ENCODE data around the gene SPAG17.

Gene SPAG17

DNA sequence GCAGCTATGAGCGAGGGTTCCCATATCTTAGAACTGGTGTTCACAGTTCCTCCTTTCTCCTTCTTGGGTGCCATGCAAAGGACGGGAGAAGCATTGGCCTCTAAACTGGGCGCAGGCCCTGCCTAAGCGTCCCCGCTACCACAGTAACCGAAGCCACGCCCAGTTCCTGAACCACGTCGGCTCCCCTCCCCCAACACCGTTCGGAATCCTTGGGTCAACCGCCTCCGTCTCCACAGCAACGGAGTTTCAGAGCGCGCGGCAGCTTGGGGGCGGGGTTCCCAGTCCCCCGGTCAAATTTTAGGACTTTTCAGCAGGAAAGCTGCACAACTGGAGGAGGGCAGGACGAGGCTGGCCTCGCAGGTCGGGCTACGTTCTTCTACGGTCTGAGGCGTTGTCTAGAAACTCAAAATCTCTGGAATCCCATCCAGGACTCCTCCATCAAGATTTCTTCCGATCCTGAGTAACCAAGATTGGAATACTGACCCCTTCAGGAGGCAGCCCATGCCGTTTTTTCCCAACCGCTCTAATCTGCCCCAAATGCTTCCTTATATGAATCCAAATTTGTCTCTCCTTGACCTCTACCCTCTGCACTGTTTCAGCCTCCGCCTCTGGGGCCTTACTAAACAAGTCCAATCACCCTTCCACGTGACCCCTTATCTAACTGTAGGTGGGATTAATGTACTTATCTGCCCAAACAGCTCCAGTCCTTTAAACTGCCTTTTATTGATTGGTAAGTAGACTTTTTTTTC lies at the start of gene SPAG17:
SPAG17 (minus strand) TSS at position 145 of the 749 bp plus-strand sequence; CDS start at position 74, 71 bp downstream.
- DNase-seq (ENCODE audit: extremely low read depth in 1 of 2, low read depth in 1 of 2), result no peak

DNA sequence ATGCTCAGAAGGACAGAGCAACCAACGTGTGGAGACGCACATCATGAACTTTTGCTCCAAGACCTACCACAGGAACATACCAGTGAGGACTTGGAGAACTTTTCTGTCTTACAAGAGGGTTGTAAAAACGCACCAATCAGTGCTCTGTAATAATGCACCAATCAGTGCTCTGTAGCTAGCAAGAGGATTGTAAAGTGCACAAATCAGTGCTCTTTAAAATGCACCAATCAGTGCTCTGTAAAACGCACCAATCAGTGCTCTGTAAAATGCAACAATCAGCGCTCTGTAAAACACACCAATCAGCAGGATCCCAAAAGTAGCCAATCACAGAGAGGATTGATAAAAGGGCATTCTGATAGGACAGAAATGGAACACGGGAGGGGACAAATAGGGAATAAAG lies 40.4 kb upstream of the SPAG17 start:
- DNase-seq (ENCODE audit: extremely low read depth in 1 of 2, low read depth in 1 of 2), result no peak

DNA sequence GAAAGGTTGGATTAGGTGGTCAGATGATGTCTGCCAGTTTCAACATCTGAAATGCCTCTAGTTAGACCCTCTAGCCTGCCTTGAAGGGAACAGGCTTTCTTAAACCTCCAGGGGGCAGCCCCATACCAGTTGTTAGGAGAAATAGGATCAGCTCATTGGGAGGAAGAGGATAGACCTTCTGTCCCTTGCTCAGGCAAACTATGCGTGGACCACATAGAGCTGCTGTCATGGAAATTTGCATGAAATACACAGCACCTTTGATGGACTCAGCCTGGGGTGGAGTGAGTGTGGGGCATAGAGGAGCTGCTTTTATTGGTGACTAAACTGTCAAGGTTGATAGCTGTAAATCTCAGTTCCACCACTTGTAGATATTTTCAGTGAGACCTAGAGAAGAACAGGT lies 38.4 kb upstream of the SPAG17 start:
- no peak for DNase-seq (ENCODE audit: extremely low read depth in 1 of 2, low read depth in 1 of 2)

DNA sequence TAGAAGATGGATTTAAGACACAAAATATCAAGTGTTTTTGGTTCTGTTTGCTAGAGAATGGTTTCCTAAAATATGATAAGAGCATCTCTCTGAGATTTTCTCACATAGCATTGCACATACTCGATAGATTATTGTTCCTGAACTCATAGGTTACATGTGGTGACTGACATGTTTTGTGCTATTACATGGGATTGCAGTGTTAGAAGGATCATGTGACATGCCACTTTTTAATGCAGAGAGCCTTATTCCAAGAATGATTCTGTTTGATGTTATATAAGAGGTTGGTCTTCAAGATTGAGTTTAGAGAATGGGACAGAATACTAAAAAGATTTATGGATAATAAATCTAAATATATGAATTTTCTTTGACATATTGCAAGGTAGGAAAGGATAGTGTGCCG lies 34.4 kb upstream of the SPAG17 start:
- DNase-seq (ENCODE audit: extremely low read depth in 1 of 2, low read depth in 1 of 2), result no peak

DNA sequence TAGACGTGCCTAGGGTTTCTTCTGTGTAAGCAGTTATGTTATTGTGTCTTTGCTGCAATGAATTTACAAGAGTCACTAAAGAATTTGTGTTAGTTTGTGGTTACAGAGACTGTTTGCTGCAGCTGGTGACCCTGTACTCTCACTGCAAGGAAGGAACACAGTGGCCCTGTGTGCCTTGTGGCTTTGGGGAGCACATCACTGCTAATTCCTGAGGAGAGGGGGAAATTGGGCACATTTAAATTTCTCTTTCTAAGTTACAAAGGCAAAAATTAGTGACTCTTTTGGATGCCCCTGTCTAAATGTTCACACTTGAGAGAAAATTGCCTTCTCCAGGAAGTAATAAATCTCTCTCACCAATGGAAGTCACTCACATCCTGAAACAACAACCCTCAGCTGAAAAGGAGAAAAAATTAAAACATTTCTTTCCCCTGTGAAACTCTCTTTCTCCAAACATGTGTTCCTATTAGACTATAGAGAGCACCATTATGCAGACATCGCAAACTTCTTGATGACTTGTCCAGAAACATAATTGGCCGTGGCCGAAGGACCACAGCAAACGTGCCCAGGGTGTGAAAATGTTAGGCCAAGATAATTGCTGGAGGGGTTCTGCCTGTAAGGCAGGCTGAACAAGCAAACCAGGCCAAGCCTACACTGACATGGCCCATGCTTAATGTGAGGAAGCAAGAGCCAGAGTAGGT lies 32.3 kb upstream of the SPAG17 start:
- no peak for DNase-seq (ENCODE audit: extremely low read depth in 1 of 2, low read depth in 1 of 2)

DNA sequence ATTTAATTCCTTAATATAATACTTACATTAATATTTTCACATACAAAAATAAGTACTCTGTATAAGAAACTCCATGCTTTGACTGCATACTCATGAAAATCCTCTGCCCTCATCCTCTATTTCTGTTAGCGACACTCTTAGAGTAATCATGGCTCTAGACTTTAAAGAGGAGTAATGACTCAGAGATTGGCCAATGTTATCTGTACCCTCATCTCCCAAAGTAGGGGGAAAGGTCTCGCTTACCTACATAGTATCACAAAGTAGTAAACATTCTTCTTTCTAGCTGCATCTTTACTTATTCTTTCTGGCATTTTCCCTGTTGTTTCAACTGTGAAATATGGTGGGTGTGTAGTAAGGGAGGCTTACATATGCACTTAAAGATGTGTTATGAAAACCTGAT lies 29.8 kb upstream of the SPAG17 start:
- DNase-seq (ENCODE audit: extremely low read depth in 1 of 2, low read depth in 1 of 2), result no peak

DNA sequence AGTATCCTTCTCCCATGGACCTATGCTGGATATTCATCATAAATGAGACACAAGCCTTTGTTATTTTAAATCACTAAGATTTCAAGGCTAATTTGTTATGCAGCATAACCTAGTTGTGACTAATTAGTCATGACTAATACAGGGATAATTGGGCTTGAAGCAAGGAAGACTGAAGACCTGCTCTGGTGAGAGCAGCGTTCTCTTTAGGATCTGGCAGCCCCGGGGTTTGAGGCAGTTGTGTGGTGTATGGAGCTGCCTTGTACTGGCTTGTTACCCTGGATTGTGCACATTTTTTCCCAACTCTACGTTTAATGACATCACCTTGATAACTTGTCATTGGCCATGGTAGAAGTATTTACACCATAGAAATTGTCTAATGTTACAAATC lies 25.7 kb upstream of the SPAG17 start:
- no peak for DNase-seq (ENCODE audit: extremely low read depth in 1 of 2, low read depth in 1 of 2)

DNA sequence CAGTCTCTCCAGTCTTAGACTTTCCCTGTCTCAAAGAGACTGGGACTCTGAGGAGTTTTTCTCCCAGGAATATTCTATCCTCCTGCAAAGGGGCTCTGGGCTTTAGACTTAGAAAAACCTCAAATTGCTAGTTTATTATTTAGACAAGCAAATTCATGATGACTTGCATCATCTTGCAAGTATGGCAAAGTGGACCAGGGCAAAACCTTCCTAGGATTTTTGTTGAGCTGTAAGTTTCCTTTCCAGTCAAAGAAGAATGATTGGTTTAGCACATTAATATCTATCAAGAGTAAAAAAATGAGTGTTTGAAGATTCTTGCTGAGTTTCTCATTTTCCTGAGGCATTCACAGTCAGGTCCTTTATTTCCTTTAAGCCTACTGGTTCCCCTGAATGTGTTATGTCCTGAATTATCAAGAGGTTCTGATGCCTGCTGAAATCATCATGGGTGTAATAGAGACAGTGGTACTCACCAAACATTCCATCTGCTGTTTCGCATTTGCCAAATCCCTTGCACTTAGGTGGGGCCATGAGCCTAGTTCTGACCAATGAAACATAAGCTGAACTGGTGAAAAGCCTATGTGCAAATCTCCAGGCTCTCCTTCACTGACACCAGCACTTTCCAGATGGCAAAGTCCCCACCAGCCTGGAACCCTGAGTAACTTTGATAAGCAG lies 25.2 kb upstream of the SPAG17 start:
- DNase-seq (ENCODE audit: extremely low read depth in 1 of 2, low read depth in 1 of 2), result no peak

DNA sequence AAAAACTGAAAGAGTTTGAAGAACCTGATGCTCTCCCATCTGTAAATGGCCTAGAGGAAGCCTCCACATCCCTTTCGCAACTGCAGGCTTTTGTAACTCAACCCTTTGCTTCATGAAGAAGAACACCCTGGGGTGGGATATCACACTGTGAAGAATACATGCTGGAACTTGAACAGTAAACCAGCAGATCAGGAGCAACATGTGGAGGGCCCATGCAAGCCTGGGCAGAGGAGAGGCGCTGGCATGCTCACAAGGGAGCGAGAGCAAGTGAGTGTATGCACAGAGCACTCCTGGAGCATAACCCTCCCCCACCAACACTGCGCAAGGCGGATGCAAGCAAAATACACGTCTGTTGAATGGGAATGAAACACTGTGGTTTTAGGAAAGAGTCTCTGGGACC lies 24.6 kb upstream of the SPAG17 start:
- no peak for DNase-seq (ENCODE audit: extremely low read depth in 1 of 2, low read depth in 1 of 2)

DNA sequence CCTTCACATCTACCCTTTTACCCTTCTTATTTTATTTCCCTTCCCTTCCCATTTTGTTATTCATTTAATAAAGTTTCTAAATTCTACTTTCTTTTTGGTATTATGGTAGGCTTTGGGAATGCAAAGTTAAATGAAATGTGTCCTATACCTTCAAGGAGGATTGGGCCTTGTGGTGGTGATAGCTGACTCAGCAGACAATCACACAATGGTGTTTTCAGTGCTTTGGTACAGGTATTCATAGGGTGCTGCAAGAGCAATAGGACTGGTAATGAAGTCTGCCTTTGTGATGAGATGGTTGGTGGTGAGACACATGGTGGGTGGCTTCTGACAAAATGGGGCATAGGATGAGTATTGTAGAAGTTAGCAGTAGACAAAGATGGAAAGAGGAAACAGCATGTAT lies 21.9 kb upstream of the SPAG17 start:
- no peak for DNase-seq (ENCODE audit: extremely low read depth in 1 of 2, low read depth in 1 of 2)

DNA sequence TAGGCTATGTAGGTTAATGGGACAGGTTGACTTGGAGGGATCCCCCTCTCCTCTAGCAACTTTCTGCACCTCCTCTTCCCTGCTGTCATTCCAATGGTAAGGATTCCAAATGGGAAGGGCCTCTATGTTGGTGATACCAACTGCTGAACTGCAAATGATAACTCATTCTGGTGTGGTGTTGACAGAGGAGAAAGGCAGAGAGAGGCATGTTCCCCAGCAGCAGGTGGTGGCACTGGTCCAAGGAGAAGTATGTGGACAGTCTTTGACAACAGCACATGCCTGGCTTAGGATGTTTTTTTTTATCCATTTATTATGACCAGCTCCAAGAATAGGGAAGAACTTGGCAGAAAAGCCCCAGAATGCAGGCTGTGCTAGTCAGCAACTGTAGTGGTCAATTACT lies 19.6 kb upstream of the SPAG17 start:
- no peak for DNase-seq (ENCODE audit: extremely low read depth in 1 of 2, low read depth in 1 of 2)

DNA sequence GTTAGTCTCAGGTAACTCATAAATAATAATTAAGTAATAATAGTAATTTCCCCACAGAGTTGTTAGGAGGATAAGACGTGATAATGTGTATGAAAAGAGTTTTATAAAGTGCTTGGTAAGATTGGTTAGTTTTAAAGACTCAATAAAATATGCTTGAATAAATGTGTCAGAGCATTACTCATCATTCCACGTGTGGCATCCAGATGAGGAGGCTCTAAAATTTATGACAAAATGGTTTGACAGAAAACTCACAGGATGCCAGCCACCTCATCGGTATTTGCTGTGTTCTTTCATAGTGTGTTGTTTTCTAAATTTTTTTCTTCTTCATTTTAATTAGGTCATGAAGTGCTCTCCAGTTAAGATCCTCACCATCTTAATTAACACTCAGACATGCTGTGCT lies 19.1 kb upstream of the SPAG17 start:
- no peak for DNase-seq (ENCODE audit: extremely low read depth in 1 of 2, low read depth in 1 of 2)

DNA sequence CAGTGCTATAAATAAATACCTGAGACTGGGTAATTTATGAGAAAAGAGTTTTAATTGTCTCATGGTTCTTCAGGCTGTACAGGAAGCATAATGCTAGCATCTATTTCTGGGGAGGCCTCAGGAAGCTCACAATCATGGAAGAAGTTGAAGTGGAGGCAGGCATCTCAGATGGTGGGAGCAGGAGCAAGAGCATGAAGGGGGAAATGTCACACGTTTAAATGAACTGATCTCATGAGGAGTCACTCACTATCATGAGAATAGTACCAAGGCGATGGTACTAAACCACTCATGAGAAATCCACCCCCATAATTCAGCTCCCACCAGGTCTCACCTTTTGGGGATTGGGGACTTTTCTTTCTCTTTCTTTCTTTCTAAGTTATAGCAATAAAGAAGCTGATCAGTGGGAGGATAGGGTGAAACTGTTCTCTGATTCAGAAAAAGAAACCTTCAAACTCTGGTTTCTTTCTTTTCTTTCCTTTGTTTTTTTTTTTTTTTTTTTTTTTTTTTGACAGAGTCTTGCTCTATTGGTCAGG lies 17.1 kb upstream of the SPAG17 start:
- no peak for DNase-seq (ENCODE audit: extremely low read depth in 1 of 2, low read depth in 1 of 2)

DNA sequence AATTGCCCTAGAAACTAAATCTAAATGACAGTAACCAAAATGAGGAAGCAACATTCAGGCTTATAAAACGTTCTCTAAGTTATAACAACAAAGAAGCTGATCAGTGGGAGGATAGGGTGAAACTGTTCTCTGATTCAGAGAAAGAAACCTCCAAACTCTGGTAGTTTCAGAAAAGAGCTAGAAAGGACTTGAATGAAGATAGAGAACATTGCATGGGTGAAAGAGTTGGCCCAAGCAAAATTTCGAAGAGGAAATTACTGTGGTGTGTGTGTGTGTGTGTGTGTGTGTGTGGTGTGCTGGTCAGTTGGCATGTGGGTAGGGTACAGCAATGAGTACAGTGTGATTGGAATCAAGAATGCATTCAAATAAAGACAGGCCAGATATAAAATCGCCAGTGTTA lies 16.5 kb upstream of the SPAG17 start:
- DNase-seq (ENCODE audit: extremely low read depth in 1 of 2, low read depth in 1 of 2), result no peak

DNA sequence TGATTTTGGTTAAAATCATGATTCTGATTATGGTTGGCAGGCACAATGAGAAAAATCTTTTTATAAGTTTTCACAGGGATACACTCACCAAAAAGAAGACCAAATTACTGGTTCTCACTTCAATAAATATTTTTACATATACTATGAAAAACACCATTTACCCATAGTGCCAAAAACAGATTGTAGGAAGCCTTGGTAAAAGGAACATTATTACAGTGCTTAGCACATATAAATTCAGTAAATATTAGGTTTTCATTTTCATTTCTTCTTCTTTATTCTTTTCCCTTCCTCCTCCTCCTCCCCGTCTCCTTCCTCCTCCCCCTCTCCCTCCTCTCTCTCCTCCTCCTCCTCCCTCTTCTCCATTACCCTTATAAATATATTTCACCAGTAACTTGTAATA lies 15.8 kb upstream of the SPAG17 start:
- no peak for DNase-seq (ENCODE audit: extremely low read depth in 1 of 2, low read depth in 1 of 2)

DNA sequence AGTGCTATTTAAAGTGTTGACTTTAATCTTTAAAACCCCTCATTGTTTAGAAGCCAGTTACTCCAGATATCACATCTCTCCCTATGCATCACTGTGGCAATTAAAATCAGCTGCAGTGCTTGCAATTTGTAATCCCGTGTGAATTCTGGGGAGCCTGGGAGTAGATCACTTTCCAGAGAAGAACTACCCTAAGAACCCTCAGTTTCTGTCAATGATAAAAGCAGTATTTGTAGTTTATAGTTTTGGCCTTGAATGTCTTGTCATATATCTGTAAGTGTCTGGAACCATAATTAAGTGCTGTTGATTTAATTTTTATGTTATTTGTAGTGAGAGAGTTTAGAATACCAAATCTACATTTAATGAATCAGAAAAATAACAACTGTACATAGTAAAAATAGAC lies 5.5 kb upstream of the SPAG17 start:
- no peak for DNase-seq (ENCODE audit: extremely low read depth in 1 of 2, low read depth in 1 of 2)

DNA sequence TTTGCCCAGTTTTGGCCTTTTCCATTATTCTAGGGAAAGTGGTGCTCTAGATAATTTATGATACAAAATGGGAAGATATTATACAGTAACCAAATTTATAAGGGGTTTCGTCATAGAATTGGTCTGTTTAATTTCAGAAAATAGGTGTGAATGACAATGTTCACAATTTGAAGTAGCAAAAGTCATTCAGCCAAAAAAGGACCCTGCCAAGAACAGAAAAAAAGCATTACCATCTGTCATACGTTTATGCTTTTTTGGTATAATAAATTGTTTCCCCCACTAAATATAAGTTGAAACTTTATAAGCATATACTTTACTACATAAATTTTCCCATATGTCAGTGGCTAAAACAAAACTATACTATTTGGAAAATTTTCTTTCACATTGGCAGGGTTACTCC lies 4.5 kb upstream of the SPAG17 start:
- DNase-seq (ENCODE audit: extremely low read depth in 1 of 2, low read depth in 1 of 2), result no peak

DNA sequence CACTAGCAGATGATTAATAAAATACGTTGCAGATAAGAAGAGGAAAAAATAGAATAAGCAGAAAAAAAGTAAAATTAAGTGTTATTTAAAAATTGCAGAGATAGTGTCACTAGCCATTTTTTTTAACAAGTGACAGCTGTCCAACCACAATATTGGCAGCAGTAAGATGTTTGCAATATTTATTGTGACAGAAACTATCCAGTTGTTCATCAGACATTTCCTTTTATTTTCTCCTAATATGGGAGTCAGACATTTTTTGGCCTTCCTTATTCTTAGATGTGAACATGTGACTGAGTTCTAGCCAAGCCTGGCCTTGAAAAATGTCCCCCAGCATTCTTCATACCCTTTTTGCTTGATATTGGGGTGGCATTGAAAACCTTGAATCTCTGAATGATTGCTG lies 3.4 kb upstream of the SPAG17 start:
- DNase-seq (ENCODE audit: extremely low read depth in 1 of 2, low read depth in 1 of 2), result no peak

DNA sequence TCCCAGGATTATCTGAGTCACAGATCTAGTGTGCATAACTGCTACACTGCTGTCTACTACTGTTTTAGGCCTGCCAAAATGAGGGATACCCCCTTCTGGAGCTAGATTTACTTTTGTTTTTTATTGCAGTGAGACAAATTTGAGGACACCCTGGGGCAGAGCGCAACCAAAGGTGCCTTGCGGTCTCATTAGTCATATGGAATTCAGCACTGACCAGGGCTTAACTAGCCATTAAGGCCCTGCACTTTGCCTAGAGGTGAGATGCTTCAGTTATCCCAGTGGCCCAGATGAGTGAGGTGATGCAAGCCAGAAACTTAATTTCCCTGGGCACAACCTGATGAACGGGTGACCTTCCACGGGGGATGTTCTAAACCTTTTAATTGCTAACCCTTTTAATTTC lies 998 bp upstream of the SPAG17 start:
- no peak for DNase-seq (ENCODE audit: extremely low read depth in 1 of 2, low read depth in 1 of 2)

DNA sequence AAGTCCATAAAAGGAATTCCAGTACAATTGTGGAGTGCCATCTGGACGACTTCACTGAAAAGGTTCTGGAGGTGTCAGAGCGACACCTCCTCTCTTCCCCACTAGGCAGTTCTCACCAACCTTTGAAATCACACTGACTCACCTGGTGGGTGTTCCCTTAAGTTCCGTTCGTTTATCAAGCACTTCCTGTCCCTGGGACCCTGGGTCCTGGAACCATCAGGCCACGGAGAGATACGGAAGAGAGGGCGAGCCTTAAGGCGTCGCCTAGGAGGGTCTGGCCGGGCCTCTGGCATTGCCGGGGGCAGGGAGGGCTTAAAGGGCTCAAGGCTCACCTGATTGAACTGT lies 317 bp downstream of the SPAG17 start:
- DNase-seq (ENCODE audit: extremely low read depth in 1 of 2, low read depth in 1 of 2), result no peak

DNA sequence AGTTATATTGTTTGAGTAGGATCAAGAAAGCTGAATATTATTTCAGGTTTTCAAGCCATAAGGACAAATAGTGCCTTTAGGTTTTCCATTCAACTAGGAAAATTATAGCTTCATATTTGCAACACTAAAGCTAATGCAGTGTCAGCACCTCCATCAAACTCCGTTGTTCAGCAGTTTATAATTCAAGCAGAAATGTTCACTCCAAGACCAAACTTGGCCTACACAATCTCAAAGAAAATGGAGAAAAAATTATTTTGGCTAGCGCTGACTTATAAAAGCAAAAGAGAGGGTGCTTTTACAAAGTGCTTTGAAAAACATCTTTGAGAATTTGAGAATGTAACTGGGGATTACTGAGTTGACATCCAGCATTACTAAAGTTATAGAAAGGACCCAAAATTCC lies 1.4 kb downstream of the SPAG17 start:
- DNase-seq (ENCODE audit: extremely low read depth in 1 of 2, low read depth in 1 of 2), result no peak

DNA sequence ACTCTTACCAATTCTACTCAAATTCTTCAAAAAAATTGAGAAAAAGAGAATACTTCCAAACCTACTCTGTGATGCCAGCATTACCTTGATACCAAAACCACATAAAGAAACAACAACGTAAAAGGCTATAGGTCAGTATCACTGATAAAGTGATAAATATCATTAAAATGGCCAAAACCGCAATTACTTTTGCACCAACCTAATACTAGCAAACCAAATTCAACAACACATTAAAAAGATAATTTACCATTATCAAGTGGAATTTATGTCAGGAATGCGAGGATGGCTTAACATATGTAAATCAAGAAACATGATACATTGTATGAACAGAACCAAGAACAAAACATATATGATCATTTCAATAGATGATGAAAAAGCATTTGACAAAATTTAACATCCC lies 7.0 kb downstream of the SPAG17 start:
- DNase-seq (ENCODE audit: extremely low read depth in 1 of 2, low read depth in 1 of 2), result no peak

Measured in activated CD8-positive, alpha-beta memory T cell treated with anti-CD3 and anti-CD28 coated beads for 1 hour (primary cell).